Measurements from ENCODE around the gene NVL.

DNA sequence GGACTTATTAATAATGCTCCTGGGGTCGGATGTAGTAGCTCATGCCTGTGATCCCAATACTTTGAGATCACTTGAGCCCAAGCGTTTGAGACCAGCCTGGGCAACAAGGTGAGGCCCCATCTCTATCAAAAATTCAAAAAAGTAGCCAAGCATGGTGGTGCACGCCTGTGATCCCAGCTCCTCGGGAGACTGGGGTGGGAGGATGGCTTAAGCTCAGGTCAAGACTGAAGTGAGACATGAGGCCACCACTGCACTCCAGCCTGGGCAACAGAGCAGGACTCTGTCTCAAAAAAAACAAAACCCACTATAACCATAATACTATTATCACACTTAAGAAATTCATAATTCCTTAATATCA lies 148.5 kb downstream of the NVL start:
- TF ChIP-seq TCF12 (IDR thresholded peaks at IDR 0.05; ENCODE audit: low read depth) (no peak), EP300 (IDR thresholded peaks at IDR 0.05; ENCODE audit: borderline replicate concordance) (no peak), TEAD4 (IDR thresholded peaks at IDR 0.05) (no peak), RAD21 (IDR thresholded peaks at IDR 0.05; ENCODE audit: low read depth) (no peak), CREB1 (IDR thresholded peaks at IDR 0.05; ENCODE audit: low read depth) (no peak), CEBPB (IDR thresholded peaks at IDR 0.05) (no peak), TAF1 (IDR thresholded peaks at IDR 0.05; ENCODE audit: low read depth) (no peak)
- TF ChIP-seq, protein P1, sequence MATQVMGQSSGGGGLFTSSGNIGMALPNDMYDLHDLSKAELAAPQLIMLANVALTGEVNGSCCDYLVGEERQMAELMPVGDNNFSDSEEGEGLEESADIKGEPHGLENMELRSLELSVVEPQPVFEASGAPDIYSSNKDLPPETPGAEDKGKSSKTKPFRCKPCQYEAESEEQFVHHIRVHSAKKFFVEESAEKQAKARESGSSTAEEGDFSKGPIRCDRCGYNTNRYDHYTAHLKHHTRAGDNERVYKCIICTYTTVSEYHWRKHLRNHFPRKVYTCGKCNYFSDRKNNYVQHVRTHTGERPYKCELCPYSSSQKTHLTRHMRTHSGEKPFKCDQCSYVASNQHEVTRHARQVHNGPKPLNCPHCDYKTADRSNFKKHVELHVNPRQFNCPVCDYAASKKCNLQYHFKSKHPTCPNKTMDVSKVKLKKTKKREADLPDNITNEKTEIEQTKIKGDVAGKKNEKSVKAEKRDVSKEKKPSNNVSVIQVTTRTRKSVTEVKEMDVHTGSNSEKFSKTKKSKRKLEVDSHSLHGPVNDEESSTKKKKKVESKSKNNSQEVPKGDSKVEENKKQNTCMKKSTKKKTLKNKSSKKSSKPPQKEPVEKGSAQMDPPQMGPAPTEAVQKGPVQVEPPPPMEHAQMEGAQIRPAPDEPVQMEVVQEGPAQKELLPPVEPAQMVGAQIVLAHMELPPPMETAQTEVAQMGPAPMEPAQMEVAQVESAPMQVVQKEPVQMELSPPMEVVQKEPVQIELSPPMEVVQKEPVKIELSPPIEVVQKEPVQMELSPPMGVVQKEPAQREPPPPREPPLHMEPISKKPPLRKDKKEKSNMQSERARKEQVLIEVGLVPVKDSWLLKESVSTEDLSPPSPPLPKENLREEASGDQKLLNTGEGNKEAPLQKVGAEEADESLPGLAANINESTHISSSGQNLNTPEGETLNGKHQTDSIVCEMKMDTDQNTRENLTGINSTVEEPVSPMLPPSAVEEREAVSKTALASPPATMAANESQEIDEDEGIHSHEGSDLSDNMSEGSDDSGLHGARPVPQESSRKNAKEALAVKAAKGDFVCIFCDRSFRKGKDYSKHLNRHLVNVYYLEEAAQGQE (IDR thresholded peaks at IDR 0.05; ENCODE audit: low read depth) = no peak
- TF ChIP-seq, protein P2, sequence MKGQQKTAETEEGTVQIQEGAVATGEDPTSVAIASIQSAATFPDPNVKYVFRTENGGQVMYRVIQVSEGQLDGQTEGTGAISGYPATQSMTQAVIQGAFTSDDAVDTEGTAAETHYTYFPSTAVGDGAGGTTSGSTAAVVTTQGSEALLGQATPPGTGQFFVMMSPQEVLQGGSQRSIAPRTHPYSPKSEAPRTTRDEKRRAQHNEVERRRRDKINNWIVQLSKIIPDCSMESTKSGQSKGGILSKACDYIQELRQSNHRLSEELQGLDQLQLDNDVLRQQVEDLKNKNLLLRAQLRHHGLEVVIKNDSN (IDR thresholded peaks at IDR 0.05) = no peak
- TF ChIP-seq, protein P3, sequence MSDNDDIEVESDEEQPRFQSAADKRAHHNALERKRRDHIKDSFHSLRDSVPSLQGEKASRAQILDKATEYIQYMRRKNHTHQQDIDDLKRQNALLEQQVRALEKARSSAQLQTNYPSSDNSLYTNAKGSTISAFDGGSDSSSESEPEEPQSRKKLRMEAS (IDR thresholded peaks at IDR 0.05) = no peak

All from Ishikawa (cell line).